Fibroblast of skin of left biceps (primary cell): ENCODE results near the gene VAC14.

Experiments used
- DNase-seq, 2 experiments: peaks; one replicate each; pipeline ENCODE4 v3.0.0-alpha.2; 2013; ENCODE audit warnings: low read depth in 2 of 2

Gene VAC14

GRCh38 chr16:70663524-70664324, 137.2 kb downstream of the VAC14 start:
- DNase-seq: no peak

DNA sequence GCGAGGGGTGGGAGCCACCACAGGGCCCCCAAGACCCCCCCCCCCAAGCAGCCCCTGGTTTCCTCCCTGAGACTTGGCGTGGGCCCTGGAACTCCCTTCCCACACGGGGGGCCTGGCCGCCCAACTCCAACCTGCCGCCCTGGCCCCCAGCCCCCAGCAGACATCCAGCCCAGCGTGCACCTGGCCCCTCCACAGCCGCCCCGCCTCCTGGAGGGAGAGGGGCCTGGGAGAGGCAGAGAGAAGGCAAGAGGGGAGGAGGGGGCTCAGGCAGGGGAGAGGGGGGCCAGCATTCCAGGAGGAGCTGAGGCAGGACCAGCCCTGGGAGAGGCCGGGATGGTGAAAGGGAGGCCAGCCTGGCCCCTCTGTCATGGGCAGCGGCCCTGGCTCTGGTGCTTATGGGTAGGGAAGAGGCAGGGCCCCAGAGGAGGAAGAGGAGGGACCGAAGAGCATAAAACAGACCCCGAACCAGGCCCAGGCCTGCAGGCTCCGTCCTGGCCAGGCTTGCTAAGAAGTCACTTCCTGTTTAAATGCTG, 137.9 kb downstream of the VAC14 start:
- no peak for DNase-seq

- DNase-seq: no peak
Observed at GRCh38 chr16:70661918-70662641, 138.9 kb downstream of the VAC14 start.

DNA sequence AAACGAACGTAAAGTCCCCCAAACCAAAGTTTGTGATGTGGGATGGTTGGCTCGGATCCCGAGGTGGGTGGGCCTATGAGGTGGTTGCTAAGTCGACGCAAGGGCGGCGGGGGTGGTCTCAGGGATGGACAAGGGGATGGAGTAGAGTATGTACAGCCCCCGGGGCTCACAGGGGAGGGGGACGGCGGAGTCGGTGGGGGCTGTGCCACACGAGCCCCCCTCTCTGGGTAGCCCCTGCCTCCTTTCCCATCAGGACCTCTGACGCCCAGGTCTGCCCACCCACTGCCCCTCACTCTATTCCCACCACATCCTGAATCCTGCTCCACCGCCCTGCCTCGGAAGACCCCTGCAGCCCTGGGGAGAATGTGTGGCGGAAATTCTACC, 139.4 kb downstream of the VAC14 start:
- DNase-seq: no peak

DNA sequence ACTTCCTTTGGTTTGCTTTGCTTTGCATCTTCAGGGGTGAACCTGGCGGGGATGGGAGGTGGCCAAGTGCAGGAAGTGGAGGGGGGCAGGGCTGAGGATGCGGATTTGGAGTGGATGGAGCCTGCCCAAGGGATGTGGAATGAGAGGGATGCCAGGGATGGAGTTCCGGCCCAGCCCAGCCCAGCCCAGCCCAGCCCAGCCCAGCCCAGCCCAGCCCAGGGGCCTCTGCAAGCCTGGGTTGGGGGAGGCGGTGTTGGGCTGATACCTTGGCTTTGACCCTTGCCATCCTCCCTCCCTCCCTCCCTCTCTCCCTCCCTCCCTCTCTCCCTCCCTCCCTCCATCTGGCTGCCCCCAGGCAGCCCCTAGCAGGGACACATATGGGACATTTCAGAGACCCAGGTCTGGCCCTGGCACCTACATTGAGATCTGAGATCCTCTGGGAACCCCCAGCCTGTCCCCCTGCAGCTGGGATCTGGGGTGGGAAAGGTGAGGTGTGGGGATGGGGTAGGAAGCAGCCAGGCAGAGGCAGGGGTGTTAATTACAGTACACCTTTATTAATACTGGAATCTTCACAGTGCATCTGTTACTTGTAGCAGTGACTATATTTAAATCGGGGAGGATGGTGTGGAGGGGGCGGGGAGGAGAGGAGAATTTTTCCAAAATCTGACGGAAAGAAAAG, 140.1 kb downstream of the VAC14 start:
- no peak for DNase-seq

- DNase-seq: no peak
Observed at GRCh38 chr16:70659953-70660671, 140.8 kb downstream of the VAC14 start.

DNA sequence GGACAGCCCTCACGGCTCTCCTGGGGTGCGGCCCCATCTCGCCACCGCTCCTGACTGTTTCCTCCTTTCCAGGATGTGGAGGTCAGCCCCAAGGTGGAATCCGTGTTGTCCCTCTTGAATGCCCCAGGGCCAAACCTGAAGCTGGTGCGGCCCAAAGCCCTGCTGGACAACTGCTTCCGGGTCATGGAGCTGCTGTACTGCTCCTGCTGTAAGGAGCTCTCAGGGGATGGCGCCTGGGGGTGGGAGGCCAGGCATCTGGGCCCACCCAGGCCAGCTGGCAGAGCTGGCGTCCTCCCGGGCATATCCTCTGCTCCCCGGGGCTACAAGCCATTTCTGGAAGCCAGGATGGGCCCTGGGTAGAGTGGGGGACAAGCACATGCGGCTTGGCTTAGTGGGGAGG, 141.4 kb downstream of the VAC14 start:
- DNase-seq: no peak

- no peak for DNase-seq
Observed at GRCh38 chr16:70658921-70659320, 142.0 kb downstream of the VAC14 start.

DNA sequence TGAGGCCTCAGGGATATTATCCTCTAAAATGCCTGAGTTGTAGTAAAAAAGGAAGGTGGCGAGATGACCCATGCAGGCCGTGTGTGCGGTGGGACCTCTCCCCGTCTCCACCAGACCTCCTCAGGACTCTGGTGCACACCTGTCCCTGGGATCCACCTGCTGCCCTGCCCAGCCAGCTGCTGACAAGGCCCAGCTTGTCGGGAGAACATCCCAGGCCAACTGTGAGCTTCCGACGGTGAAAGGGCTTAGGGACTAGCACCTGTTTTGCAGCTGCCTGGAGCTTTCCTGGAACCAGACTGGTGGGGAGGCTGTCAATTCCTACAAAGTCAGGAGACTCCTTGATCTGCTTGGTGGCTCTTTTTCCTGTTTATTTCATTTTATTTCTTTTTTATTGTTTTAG, 143.0 kb downstream of the VAC14 start:
- DNase-seq: no peak

DNA sequence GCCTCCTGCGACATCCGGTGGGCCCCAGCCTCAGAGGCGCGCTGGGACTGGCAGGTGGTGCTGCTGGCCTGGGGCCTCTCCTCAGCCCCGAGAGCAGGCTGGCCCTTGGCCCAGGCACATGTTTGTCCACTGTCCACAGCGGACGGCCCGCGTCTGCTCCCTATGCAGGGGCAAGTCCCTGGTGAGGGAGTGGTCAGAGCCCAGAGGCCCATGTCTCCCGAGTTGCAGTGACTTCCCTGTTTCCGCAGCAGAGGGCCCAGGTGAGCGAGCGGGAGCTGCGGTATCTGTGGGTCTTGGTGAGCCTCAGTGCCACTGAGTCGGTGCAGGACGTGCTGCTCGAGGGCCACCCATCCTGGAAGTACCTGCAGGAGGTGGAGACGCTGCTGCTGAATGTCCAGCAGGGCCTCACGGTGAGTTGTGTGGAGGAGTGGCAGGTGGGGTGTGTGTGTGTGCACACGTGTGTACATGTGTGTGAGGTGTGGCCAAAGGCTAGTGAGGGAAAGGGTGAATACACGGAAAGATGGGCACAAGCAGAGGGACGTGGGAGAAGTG, 144.2 kb downstream of the VAC14 start:
- no peak for DNase-seq

DNA sequence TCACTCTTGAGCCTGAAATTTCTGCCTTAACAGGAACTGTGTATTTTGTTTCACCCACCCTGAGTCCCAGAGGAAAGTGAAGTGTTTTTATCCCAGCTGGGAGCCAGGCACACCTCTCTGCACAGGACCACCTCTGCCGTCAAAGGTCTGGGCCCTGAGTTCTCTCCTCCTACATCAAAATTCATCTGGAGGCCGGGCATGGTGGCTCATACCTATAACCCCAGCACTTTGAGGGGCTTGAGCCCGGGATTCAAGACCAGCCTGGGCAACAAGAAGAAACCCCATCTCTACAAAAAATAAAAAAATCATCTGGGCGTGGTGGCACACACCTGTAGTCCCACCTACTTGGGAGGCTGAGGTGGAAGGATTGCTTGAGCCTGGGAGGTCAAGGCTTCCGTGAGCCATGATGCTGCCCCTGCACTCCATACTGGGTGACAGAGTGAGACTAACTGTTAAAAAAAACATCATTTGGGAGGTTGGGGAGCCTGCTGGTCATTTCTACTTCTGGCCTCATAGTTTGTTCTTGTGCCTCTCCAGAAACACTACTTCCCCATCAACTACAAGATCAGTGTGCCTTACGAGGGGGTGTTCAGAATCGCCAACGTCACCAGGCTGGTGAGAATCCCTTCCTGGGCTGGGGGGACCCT, 144.8 kb downstream of the VAC14 start:
- no peak for DNase-seq

DNA sequence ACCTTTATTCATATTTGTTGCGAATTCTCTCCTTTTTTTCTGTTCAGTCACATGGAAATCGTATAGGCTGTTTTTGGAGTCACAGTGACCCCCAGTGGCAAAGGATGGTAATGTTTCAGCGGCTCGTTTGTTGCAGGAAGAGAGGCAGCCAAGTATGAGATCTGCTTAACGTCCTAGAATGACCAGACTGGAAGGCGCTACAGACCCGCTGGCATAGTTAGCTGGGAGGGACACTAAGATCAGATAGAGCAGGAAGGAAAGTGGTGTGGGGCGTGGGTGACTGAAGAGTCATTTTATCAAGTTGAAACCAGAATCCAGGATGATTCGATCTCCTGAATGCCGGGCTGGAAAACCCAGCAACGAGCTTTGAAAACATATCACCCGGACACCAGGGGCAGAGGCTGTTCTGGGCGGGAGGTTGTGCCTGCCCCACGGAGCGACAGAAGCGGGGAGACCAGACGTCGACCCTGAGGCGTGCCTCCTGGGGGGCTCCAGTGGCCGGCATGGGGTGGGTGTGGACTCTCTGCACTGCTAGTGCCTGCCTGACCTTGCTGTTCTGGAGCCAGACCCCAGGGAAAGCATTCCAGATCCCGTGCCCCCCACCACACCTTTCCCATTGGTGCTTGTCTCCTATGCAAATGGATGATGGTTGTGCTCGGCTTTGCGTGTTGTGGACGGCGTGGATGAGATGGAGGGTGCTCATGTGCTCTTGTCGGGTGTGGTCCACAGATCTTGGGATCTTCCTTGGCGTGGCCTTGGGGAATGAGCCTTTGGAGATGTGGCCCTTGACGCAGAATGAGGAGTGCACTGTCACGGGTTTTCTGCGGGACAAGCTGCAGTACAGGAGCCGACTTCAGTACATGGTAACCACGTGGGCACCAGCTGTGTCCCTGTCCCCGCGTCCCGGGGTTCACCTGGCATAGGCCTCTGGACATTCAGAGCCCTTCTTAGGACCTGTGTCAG, 146.9 kb downstream of the VAC14 start:
- DNase-seq: peak; percentile 45 to 53

GRCh38 chr16:70653406-70653805, 147.6 kb downstream of the VAC14 start:
- no peak for DNase-seq

- DNase-seq: no peak
Observed at GRCh38 chr16:70652322-70652721, 148.6 kb downstream of the VAC14 start.

- no peak for DNase-seq
Observed at GRCh38 chr16:70651524-70651923, 149.4 kb downstream of the VAC14 start.

DNA sequence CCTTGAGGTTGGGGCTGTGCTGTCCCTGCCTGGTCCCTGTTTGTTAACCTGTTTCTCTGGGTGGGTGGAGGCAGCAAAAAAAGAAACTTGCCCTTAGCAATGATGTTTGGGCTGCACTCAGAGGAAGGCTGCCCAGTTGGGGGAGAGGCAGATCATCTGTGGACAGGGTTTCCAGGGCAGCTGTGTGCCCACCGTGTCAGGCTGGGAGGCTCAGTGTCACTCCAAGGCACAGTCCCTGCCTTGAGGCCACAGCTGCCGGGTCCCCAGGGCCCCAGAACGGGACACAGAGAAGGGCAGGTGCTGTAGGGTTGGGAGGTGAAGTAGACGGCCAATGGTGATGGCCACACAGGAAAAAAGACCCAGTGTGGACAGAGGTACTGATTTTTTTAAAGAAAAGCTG, 150.7 kb downstream of the VAC14 start:
- DNase-seq: no peak

DNA sequence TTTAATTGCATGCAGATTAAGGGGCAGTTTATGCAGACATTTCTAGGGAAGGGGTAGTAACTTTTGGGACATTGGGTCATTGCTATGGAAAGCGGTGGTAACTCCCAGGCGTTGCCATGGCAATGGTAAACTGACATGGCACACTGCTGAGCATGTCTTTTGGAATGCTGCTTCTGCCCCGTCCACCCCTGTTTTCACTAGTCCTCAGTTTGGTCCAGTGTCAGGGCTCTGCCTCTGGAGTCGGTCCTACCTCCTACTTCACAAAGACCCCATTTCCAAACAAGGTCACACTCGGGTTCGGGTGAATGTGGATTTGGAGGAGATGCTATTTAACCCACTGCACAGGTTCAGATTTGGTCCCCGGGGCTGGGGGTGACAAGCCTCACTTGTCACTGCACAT, 151.7 kb downstream of the VAC14 start:
- no peak for DNase-seq

DNA sequence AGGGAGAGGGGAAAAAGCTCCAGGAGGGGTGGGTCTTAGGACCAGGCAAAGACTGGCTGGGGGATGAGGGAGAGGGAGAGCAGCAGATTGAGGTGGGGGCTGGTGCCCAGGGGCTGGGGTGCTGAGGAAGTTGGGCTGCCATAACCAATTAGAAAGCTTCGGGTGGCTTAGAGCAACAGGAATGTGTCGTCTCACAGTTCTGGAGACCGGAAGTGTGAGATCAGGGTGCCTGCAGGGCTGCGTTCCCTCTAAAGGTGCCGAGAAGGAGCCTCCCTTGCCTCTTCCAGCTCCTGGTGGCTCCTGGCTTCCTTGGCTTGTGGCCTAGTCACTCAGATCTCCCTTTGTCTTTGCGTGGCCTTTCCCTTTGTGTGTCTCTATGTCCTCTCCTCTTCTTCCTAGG, 152.4 kb downstream of the VAC14 start:
- DNase-seq: no peak

GRCh38 chr16:70647441-70648359, 153.3 kb downstream of the VAC14 start:
- DNase-seq: no peak
